ENCODE results near the gene ARTN. TPM values are rescaled to one million over a fixed set of nuclear protein-coding genes. Genes with fewer than 3 reads are reported as not detected.

The ARTN gene
- total RNA-seq, 4 donors from 2014 or later: 0.19 to 0.72 (median 0.63) TPM; not detected in 1

DNA sequence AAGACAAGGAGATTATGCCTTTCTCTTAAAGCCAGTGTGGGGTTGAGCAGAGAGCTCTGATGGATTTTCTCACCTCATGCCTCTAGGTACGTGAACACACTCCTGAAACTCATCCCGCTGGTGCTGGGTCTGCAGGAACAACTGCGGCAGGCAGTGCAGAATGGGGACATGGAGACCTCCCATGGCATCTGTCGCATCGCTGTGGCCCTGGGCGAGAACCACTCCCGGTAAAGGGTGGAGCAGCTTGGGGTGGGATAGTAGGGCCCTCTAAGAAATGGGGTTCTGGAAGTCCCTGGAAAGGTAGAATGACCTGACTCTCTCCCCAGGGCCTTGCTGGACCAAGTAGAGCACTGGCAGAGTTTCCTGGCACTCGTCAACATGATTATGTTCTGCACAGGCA is 22.6 kb downstream of the ARTN start:
- ATAC-seq (ENCODE audit: low FRiP score) (no peak), DNase-seq (ENCODE audit: low spot score) (no peak)
- TF ChIP-seq, protein P1, sequence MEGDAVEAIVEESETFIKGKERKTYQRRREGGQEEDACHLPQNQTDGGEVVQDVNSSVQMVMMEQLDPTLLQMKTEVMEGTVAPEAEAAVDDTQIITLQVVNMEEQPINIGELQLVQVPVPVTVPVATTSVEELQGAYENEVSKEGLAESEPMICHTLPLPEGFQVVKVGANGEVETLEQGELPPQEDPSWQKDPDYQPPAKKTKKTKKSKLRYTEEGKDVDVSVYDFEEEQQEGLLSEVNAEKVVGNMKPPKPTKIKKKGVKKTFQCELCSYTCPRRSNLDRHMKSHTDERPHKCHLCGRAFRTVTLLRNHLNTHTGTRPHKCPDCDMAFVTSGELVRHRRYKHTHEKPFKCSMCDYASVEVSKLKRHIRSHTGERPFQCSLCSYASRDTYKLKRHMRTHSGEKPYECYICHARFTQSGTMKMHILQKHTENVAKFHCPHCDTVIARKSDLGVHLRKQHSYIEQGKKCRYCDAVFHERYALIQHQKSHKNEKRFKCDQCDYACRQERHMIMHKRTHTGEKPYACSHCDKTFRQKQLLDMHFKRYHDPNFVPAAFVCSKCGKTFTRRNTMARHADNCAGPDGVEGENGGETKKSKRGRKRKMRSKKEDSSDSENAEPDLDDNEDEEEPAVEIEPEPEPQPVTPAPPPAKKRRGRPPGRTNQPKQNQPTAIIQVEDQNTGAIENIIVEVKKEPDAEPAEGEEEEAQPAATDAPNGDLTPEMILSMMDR (IDR thresholded peaks at IDR 0.05): no peak

DNA sequence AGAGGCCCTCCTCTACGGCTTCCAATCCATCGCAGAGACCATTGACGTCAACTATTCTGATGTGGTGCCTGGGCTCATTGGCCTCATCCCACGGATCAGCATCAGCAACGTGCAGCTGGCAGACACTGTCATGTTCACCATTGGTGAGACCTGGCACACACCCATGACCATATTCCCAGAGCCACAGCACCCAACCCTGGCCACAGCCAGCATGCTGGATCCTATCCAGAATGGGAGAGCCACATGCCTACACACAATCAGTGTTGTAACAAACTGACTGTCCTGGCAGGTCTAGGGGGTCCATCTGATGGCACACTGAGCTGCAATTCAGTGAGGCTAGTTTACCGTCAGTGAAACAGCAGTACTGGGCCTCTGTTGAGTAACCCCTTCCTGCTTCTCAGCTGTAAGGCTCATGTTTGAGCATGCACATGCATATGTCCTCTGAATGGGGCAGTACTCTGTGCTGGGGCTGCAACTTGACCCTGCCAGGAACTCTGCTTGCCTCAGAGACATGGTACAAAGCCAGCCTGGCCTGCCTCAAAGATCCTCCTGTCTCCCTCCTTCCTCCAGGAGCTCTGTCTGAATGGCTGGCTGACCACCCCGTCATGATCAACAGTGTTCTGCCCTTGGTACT is 23.9 kb downstream of the ARTN start:
- ATAC-seq (ENCODE audit: low FRiP score) (no peak), DNase-seq (ENCODE audit: low spot score) (no peak)
- TF ChIP-seq, protein P1 (IDR thresholded peaks at IDR 0.05): no peak

DNA sequence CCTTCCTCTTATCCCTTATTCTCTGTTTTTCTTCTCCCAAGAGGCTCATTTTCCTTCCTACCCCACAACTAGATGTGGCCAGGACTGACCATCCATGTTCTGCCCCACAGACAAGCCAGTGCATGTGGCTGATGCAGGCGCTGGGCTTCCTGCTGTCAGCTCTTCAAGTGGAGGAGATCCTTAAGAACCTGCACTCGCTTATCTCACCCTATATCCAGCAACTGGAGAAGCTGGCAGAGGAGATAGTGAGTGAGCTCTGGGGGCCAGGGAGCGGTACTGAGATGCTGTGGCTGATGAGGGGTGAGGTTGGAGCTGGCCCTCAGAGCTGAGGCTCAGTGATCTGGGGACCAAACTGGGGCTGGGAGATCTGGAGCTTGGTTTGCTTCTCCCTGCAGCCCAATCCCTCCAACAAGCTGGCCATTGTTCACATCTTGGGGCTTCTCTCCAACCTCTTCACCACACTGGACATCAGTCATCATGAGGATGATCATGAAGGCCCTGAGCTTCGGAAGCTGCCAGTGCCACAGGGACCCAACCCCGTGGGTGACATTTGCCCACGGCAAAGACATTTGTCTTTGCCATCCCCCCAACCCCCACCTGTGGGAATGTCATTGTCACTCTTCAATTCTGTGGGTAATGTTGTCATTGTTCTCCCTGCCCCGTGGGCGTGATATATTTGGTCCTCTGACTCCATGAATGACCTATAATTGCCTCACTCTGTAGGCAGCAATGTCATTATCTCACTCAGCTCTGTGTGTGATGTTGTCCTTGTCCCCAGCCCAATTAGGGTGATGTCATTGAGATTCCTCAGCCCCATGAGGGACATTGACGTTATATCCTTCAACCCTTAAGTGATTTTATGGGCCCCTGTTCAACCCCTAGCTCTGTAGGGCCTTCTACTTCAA is 25.0 kb downstream of the ARTN start:
- no peak for DNase-seq (ENCODE audit: low spot score)
- ATAC-seq (ENCODE audit: low FRiP score): no peak
- TF ChIP-seq, protein P1 (IDR thresholded peaks at IDR 0.05): no peak

DNA sequence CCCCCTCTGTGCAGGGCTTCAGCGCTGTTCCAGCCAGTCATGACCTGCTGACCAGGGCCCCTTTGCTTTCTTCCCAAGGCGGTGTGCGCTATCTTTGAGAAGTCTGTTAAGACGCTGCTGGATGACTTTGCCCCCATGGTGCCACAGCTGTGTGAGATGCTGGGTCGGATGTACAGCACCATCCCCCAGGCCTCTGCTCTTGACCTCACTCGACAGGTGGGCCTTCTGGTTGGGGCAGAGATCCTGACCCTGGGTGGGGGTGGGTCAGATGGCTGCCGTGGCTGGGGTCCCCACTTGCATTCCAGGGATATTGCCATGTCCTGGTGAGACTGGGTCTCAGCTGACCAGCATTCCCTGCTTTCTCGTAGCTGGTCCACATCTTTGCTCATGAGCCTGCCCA is 27.2 kb downstream of the ARTN start:
- TF ChIP-seq, protein P1 (IDR thresholded peaks at IDR 0.05): no peak
- ATAC-seq (ENCODE audit: low FRiP score) (no peak), DNase-seq (ENCODE audit: low spot score) (no peak)

DNA sequence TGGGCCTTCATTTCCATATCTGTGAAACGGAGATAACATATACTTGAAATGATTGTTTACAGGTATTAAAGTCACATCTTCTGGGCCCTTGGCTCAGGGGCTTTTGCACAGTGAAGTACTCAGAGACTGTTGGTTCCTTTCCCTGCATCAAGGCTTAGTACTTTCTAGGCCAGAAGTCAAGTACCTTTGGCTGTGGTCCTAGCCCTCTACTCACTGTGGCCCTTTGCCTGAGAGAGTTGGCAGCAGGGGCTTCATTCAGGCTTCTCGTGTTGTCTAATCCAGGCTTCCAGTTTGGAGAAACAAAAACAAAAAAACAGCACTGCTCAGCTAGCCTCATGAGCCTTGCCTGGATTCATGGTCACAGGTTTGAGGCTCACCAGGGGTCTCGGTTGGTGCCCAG is 28.1 kb downstream of the ARTN start:
- TF ChIP-seq, protein P1 (IDR thresholded peaks at IDR 0.05): no peak
- DNase-seq (ENCODE audit: low spot score) (no peak), ATAC-seq (ENCODE audit: low FRiP score) (no peak)

DNA sequence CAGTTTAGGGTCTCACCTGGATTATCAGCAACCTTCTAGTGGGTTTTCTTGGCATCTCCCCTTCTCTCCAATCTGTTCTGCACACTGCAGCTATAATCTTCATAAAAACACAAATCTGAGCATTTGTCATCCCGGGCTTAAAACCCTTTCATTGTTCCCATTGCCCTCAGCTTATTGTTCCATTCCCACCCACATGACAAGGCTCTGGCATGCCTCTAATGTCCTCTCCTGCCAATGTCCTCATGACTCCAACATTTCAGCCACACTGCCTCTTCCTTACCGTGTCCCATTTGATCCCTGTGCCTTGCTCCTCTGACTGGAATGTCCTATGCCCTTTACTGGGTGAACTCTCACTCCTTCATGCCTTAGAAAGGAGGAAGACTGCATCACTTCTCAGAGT is 28.7 kb downstream of the ARTN start:
- no peak for DNase-seq (ENCODE audit: low spot score)
- no peak for ATAC-seq (ENCODE audit: low FRiP score)
- TF ChIP-seq, protein P1 (IDR thresholded peaks at IDR 0.05): no peak
